HCT116 (cell line): ENCODE data around the gene PHF19. TPM values are rescaled to one million over a fixed set of nuclear protein-coding genes. Genes with fewer than 3 reads are reported as not detected.

Experiments used
- ATAC-seq: fragments of 200-7000 bp; cut with Tn5 transposase; 2 replicates; pipeline ENCODE4 v1.9.1; 2020; ENCODE audit warnings: mild to moderate bottlenecking, moderate library complexity
- BruUV-seq: library from RNA; stranded (reverse); fragments of 400-500 nt; replicated peaks from 2 replicates; lab custom pipeline; 2021; lab: Mats Ljungman, UMichigan
- CTCF ChIA-PET: fragments of 300-600 bp; sonication (Branson Sonifier 250); formaldehyde crosslinking; loops from one replicate; lab custom pipeline; 2021; ENCODE audit warnings: antibody characterized with exemption; lab: Charles Lee
- POLR2A ChIA-PET: fragments of 300-600, 350-600 bp; sonication (Branson Sonifier 250); formaldehyde crosslinking; loops from one replicate; lab custom pipeline; 2021; ENCODE audit warnings: antibody characterized with exemption; lab: Charles Lee
- RAD21 ChIA-PET, 2 experiments: fragments of 300-600 bp; sonication (Branson Sonifier 250); formaldehyde crosslinking; loops; one replicate each; lab custom pipeline; 2023; ENCODE audit warnings: low total read pairs in 2 of 2; ENCODE audit not compliant: uncharacterized antibody in 2 of 2, unreplicated experiment in 2 of 2, low non-redundant PET in 1 of 2; lab: Charles Lee
- DNase-seq: peaks from one replicate; pipeline ENCODE4 v3.0.0-alpha.2; 2010; ENCODE audit warnings: low read depth, low spot score
- H2AFZ ChIP-seq: fragments of 200-600 bp; shearing (Covaris generic), sonication (generic); 2 replicates; pipeline ENCODE4 v1.6.1; 2017; ENCODE audit warnings: low read depth, mixed run types, mixed read lengths, antibody characterized with exemption, low read length; ENCODE audit not compliant: poor library complexity, severe bottlenecking
- H3K27ac ChIP-seq: 2 replicates; pipeline ENCODE4 v1.5.1; 2012; ENCODE audit warnings: low read depth, low read length
- H3K27me3 ChIP-seq: fragments of 200-600 bp; sonication (generic); 2 replicates; pipeline ENCODE4 v1.6.1; 2016; ENCODE audit warnings: mixed run types, low read length, mixed read lengths; ENCODE audit not compliant: insufficient read depth
- H3K36me3 ChIP-seq, 2 experiments: fragments of 200-500 bp in 1 of 2; fragments of 200-600 bp in 1 of 2; sonication (Bioruptor generic) in 1 of 2; sonication (generic) in 1 of 2; 2 replicates each; pipeline versions ENCODE4 v1.5.1 to v1.6.1; 2014 to 2016; ENCODE audit warnings: low read length in 2 of 2, inconsistent platforms in 1 of 2, mixed read lengths in 1 of 2, mixed run types in 1 of 2; ENCODE audit not compliant: insufficient read depth in 2 of 2, control insufficient read depth in 1 of 2
- H3K4me1 ChIP-seq, 2 experiments: fragments of 200-600 bp in 1 of 2; sonication (generic) in 1 of 2; 2 replicates each; pipeline versions ENCODE4 v1.5.1 to v1.6.1; 2012 to 2017; ENCODE audit warnings: low read length in 2 of 2, inconsistent platforms in 1 of 2, mild to moderate bottlenecking in 1 of 2, mixed read lengths in 1 of 2, mixed run types in 1 of 2, moderate library complexity in 1 of 2; ENCODE audit not compliant: insufficient read depth in 2 of 2, control insufficient read depth in 1 of 2
- H3K4me2 ChIP-seq: fragments of 200-600 bp; sonication (generic); 2 replicates; pipeline ENCODE4 v1.6.1; 2017; ENCODE audit warnings: mixed run types, low read length, mixed read lengths
- H3K4me3 ChIP-seq, 2 experiments: fragments of 200-600 bp in 1 of 2; sonication (generic) in 1 of 2; replicated peaks in 1 of 2; 2 replicates each; pipeline ENCODE4 v1.5.1; 2011 to 2016; ENCODE audit warnings: low read length in 2 of 2, control low read depth in 1 of 2, low read depth in 1 of 2, mild to moderate bottlenecking in 1 of 2, mixed read lengths in 1 of 2, mixed run types in 1 of 2
- H3K79me2 ChIP-seq: fragments of 200-600 bp; sonication (generic); 2 replicates; pipeline ENCODE4 v1.6.1; 2017; ENCODE audit warnings: mild to moderate bottlenecking, mixed run types, low read length, moderate library complexity, mixed read lengths; ENCODE audit not compliant: insufficient read depth
- H3K9ac ChIP-seq: fragments of 200-600 bp; sonication (generic); 2 replicates; pipeline ENCODE4 v1.6.1; 2016; ENCODE audit warnings: low read length, mixed read lengths
- H3K9me2 ChIP-seq: fragments of 200-600 bp; sonication (generic), shearing (Covaris generic); 2 replicates; pipeline ENCODE4 v1.6.1; 2017; ENCODE audit warnings: mixed run types, mild to moderate bottlenecking, moderate library complexity; ENCODE audit not compliant: insufficient read depth
- H3K9me3 ChIP-seq, 2 experiments: fragments of 200-500 bp in 1 of 2; fragments of 200-600 bp in 1 of 2; sonication (Bioruptor generic) in 1 of 2; sonication (generic) in 1 of 2; 2 replicates each; pipeline ENCODE4 v1.6.1; 2014 to 2017; ENCODE audit warnings: low read length in 2 of 2, mixed read lengths in 2 of 2, inconsistent platforms in 1 of 2, low read depth in 1 of 2, mild to moderate bottlenecking in 1 of 2, mixed run types in 1 of 2, moderate library complexity in 1 of 2; ENCODE audit not compliant: control insufficient read depth in 1 of 2, insufficient read depth in 1 of 2
- H4K20me1 ChIP-seq: fragments of 200-600 bp; sonication (generic), shearing (Covaris generic); 2 replicates; pipeline ENCODE4 v1.6.1; 2017; ENCODE audit warnings: mixed run types, mild to moderate bottlenecking, moderate library complexity; ENCODE audit not compliant: insufficient read depth
- CBX3 ChIP-seq: IDR thresholded peaks from 2 replicates; pipeline ENCODE4 v1.6.1; 2012; ENCODE audit warnings: low read depth
- ELF1 ChIP-seq: IDR thresholded peaks from 2 replicates; pipeline ENCODE4 v1.6.1; 2012; ENCODE audit warnings: low read depth, borderline replicate concordance
- EZH2 ChIP-seq: fragments of 200-600 bp; sonication (generic); IDR thresholded peaks from 2 replicates; pipeline ENCODE4 v1.6.1; 2017; ENCODE audit warnings: antibody characterized with exemption, mixed run types
- EZH2phosphoT487 ChIP-seq: fragments of 200-600 bp; IDR thresholded peaks from 2 replicates; pipeline ENCODE4 v1.6.1; 2018; ENCODE audit warnings: antibody characterized with exemption, borderline replicate concordance
- JUND ChIP-seq: IDR thresholded peaks from 2 replicates; pipeline ENCODE4 v1.6.1; 2012
- POLR2AphosphoS5 ChIP-seq: IDR thresholded peaks from 2 replicates; pipeline ENCODE4 v1.6.1; 2011; ENCODE audit warnings: mild to moderate bottlenecking, low read depth, low read length, moderate library complexity
- RAD21 ChIP-seq: IDR thresholded peaks from 2 replicates; pipeline ENCODE4 v1.6.1; 2012; ENCODE audit warnings: low read depth, mild to moderate bottlenecking
- SIN3A ChIP-seq: IDR thresholded peaks from 2 replicates; pipeline ENCODE4 v1.6.1; 2012; ENCODE audit warnings: low read depth
- SP1 ChIP-seq: IDR thresholded peaks from 2 replicates; pipeline ENCODE4 v1.6.1; 2012; ENCODE audit warnings: low read depth
- SRF ChIP-seq: IDR thresholded peaks from 2 replicates; pipeline ENCODE4 v1.6.1; 2012; ENCODE audit warnings: low read depth
- TCF7L2 ChIP-seq: IDR thresholded peaks from 2 replicates; pipeline ENCODE4 v1.7.0; 2011; ENCODE audit warnings: borderline replicate concordance, inconsistent platforms; ENCODE audit not compliant: insufficient read depth, insufficient read length; ENCODE audit errors: extremely low read depth
- YY1 ChIP-seq: IDR thresholded peaks from 2 replicates; pipeline ENCODE4 v1.6.1; 2011; ENCODE audit warnings: low read length, low read depth, moderate library complexity, mild to moderate bottlenecking; ENCODE audit not compliant: insufficient replicate concordance; ENCODE audit errors: extremely low read depth
- intact Hi-C: fragments of 100-400 bp; cut with micrococcal nuclease; formaldehyde crosslinking; loops from 2 replicates; pipeline ENCODE4 v1.10.0; 2022
- total RNA-seq: library from RNA; stranded (reverse); gene quantifications from one replicate; pipeline ENCODE4 v1.2.1, GENCODE V29; 2021; ENCODE audit not compliant: unreplicated experiment
- TF ChIP-seq, protein P1 (sequence below): IDR thresholded peaks from 2 replicates; pipeline ENCODE4 v1.6.1; 2012
- TF ChIP-seq, protein P2 (sequence below): IDR thresholded peaks from 2 replicates; pipeline ENCODE4 v1.6.1; 2012
- TF ChIP-seq, protein P3 (sequence below): IDR thresholded peaks from 2 replicates; pipeline ENCODE4 v1.6.1; 2011; ENCODE audit warnings: mild to moderate bottlenecking, low read length, moderate library complexity; ENCODE audit not compliant: insufficient replicate concordance; ENCODE audit errors: extremely low read depth
- TF ChIP-seq, protein P4 (sequence below), 3 experiments: fragments of 200-600 bp in 1 of 3; sonication (generic) in 1 of 3; IDR thresholded peaks in 2 of 3; conservative IDR thresholded peaks in 1 of 3; 2 replicates each; pipeline ENCODE4 v1.5.1; 2012 to 2017; ENCODE audit warnings: low read depth in 2 of 3, low read length in 2 of 3, antibody characterized with exemption in 1 of 3, borderline replicate concordance in 1 of 3, control low read depth in 1 of 3, mild to moderate bottlenecking in 1 of 3, mixed read lengths in 1 of 3, mixed run types in 1 of 3, moderate library complexity in 1 of 3; ENCODE audit not compliant: insufficient read depth in 1 of 3

The PHF19 gene
- total RNA-seq, 1 experiment from 2014 or later: 74.0 TPM

DNA sequence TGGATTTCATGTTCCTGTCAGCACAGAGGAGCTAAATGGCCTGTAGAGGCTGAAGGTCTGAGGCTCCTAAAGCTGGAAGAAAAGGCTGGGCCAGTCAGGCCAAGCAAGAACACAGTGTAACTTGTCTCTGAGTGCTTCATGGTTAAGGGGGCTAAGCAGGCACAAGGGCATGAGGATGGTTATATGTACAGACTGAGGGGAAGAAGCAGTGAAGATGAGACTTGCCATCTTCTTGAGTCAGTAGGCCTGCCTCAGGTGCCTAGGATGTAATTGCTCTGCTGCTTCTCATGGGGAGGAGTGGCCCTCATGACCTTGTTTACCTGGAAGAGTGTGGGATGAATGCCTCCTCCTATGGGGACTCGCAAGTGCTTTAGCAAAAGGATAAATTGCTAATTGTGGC lies 25.5 kb downstream of the PHF19 start:
- no peak overlapping the region for H3K4me3 ChIP-seq
- H3K9ac ChIP-seq: no peak overlapping the region
- no peaks in the 10 kb centered on the region for H3K9me2 ChIP-seq
- intact Hi-C loops: no loop called here
- H3K27ac ChIP-seq: no peak overlapping the region
- H3K4me2 ChIP-seq: no peak overlapping the region
- POLR2A ChIA-PET: no interaction called here
- H3K36me3 ChIP-seq: no peaks in the 10 kb centered on the region
- no peaks in the 10 kb centered on the region for H4K20me1 ChIP-seq
- CTCF ChIA-PET: no interaction called here
- no peaks in the 10 kb centered on the region for H3K9me3 ChIP-seq
- no peaks in the 10 kb centered on the region for H3K4me1 ChIP-seq
- BruUV-seq: no TSS peak
- H3K79me2 ChIP-seq: no peaks in the 10 kb centered on the region
- DNase-seq (no peak), ATAC-seq (no peak)
- no peak overlapping the region for H2AFZ ChIP-seq
- RAD21 ChIA-PET: no interaction called here
- no peak for TF ChIP-seq TCF7L2
- no peaks in the 10 kb centered on the region for H3K27me3 ChIP-seq

DNA sequence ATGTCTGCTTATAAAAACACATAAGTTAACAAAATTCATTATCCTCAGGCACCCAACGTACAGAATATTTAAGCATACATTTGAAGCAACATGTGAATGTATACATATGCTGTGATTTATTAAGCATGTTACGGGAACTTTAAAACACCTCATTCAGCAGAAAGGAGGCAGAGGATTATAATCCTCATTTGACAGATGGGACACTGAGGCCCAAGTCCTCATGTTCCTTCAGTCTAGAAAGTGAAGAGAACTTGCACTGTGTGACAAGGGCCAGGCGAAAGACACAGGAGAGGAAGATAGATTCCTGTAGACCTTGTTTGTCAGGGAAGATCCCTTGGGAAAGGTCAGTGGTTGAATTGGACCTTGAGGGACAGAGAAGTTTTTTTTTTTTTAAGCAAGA lies 26.7 kb downstream of the PHF19 start:
- no peak overlapping the region for H3K27ac ChIP-seq
- no peak for DNase-seq
- ChIA-PET RAD21 (no interaction called here), CTCF (no interaction called here), POLR2A (no interaction called here)
- H3K27me3 ChIP-seq: no peaks in the 10 kb centered on the region
- no peak for ATAC-seq
- H4K20me1 ChIP-seq: no peaks in the 10 kb centered on the region
- no peaks in the 10 kb centered on the region for H3K36me3 ChIP-seq
- TF ChIP-seq CBX3 (no peak), POLR2AphosphoS5 (no peak), SP1 (no peak), EZH2 (no peak), ELF1 (no peak), SRF (no peak), SIN3A (no peak), YY1 (no peak), RAD21 (no peak), EZH2phosphoT487 (no peak), JUND (no peak), TCF7L2 (no peak)
- TF ChIP-seq, protein P1, sequence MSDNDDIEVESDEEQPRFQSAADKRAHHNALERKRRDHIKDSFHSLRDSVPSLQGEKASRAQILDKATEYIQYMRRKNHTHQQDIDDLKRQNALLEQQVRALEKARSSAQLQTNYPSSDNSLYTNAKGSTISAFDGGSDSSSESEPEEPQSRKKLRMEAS: no peak
- TF ChIP-seq, protein P2, sequence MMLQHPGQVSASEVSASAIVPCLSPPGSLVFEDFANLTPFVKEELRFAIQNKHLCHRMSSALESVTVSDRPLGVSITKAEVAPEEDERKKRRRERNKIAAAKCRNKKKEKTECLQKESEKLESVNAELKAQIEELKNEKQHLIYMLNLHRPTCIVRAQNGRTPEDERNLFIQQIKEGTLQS: no peak
- TF ChIP-seq, protein P3, sequence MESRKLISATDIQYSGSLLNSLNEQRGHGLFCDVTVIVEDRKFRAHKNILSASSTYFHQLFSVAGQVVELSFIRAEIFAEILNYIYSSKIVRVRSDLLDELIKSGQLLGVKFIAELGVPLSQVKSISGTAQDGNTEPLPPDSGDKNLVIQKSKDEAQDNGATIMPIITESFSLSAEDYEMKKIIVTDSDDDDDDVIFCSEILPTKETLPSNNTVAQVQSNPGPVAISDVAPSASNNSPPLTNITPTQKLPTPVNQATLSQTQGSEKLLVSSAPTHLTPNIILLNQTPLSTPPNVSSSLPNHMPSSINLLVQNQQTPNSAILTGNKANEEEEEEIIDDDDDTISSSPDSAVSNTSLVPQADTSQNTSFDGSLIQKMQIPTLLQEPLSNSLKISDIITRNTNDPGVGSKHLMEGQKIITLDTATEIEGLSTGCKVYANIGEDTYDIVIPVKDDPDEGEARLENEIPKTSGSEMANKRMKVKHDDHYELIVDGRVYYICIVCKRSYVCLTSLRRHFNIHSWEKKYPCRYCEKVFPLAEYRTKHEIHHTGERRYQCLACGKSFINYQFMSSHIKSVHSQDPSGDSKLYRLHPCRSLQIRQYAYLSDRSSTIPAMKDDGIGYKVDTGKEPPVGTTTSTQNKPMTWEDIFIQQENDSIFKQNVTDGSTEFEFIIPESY: no peak
- TF ChIP-seq, protein P4, sequence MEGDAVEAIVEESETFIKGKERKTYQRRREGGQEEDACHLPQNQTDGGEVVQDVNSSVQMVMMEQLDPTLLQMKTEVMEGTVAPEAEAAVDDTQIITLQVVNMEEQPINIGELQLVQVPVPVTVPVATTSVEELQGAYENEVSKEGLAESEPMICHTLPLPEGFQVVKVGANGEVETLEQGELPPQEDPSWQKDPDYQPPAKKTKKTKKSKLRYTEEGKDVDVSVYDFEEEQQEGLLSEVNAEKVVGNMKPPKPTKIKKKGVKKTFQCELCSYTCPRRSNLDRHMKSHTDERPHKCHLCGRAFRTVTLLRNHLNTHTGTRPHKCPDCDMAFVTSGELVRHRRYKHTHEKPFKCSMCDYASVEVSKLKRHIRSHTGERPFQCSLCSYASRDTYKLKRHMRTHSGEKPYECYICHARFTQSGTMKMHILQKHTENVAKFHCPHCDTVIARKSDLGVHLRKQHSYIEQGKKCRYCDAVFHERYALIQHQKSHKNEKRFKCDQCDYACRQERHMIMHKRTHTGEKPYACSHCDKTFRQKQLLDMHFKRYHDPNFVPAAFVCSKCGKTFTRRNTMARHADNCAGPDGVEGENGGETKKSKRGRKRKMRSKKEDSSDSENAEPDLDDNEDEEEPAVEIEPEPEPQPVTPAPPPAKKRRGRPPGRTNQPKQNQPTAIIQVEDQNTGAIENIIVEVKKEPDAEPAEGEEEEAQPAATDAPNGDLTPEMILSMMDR (IDR thresholded peaks at IDR 0.05 in 2 of 3, conservative IDR thresholded peaks at IDR 0.05 in 1 of 3; ENCODE audit: borderline replicate concordance in 1 of 3, insufficient read depth in 1 of 3, low read depth in 2 of 3, low read length in 2 of 3): no peak
- no peak overlapping the region for H2AFZ ChIP-seq
- H3K4me3 ChIP-seq: no peak overlapping the region
- no peaks in the 10 kb centered on the region for H3K79me2 ChIP-seq
- no peaks in the 10 kb centered on the region for H3K4me1 ChIP-seq
- no peaks in the 10 kb centered on the region for H3K9me3 ChIP-seq
- no peak overlapping the region for H3K9ac ChIP-seq
- intact Hi-C loops: no loop called here
- no peaks in the 10 kb centered on the region for H3K9me2 ChIP-seq
- BruUV-seq: no TSS peak
- no peak overlapping the region for H3K4me2 ChIP-seq
